ENCODE results near the gene MARS1.
"Not testable (repeated sequence)": the region's sequence is repeated elsewhere in the genome, so short reads cannot be mapped to it uniquely, and the experiment has no call there.

Gene MARS1

DNA sequence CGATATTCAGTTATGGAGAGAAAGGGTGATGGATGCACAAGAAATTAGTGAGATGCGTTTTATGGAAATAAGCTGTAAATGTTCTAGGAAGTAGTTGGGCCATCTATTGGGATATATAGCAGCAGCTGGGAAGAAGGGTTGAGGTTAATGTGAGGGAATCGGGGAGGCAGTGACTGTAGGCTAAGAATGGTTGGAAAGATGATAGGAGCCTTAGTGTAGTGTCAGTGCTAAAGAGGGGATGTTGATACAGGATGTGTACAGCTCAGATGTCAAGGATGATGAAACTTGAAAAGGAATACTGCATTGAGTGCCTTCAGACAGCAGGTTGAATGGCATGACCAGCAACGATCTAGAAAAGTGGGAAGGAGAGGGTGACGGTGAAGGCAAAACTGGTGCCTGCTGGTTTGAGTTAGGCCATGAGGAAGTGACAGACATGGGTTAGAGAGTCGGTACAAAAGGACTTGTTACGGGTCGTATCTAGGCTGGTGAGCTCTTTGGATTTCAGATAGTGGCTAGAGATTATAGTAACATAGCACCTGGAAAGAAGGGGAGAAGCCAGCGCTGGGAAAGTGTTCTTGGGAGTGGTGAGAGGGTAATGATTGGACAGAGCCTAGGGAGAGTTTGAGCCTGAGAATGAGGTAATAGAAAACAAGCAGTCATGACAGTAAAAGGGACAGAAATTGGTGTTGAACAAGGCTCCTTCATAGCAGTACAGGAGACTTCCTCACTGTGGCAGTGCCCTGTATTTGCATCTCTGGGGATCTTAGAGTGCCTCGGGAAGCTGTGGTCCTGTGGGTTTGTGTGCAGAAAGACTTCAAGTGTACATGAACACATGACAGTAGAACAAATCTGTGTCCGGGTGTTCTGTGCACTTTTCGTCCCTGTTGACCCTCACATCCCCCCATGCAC lies 9.6 kb downstream of the MARS1 start:
- DNase-seq, result no peak

DNA sequence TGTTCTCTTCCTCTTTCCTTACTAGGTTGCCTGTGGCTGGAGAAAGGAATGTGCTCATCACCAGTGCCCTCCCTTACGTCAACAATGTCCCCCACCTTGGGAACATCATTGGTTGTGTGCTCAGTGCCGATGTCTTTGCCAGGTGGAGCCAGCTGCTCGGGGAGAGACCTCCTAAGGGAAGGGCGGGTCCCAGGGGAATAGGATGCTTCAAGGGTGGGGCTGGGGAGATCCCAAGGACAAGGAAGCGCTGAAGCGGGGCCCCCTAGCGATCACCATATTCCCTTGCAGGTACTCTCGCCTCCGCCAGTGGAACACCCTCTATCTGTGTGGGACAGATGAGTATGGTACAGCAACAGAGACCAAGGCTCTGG lies 10.2 kb downstream of the MARS1 start:
- no peak for DNase-seq

DNA sequence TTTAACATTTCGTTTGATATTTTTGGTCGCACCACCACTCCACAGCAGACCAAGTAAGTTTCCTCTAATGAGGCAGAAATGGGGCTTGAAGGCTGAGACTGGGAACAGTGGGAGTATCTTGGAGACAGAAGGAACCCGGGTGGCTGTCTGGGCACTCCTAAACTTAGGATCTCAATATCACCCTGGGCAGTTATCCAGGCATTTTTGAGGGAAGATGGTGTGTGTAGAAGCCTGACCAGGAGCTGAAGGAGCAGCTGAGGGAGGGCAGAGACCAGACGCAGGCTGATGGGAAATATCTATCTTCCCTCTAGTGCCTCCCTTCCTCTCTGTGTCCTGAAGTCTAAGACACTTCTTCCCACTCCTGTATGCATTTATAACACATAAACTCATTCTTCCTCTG lies 10.7 kb downstream of the MARS1 start:
- no peak for DNase-seq

DNA sequence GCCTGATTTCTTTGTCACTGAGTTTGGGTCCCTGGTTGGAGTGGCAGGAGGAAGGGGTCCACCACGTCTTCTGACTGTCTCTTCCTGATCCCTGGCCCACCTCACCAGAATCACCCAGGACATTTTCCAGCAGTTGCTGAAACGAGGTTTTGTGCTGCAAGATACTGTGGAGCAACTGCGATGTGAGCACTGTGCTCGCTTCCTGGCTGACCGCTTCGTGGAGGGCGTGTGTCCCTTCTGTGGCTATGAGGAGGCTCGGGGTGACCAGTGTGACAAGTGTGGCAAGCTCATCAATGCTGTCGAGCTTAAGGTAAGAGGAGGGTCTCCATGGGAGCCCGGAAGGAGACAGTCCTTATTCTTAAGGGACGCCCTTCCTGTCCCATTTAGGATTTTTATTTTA lies 12.3 kb downstream of the MARS1 start:
- DNase-seq, result no peak

DNA sequence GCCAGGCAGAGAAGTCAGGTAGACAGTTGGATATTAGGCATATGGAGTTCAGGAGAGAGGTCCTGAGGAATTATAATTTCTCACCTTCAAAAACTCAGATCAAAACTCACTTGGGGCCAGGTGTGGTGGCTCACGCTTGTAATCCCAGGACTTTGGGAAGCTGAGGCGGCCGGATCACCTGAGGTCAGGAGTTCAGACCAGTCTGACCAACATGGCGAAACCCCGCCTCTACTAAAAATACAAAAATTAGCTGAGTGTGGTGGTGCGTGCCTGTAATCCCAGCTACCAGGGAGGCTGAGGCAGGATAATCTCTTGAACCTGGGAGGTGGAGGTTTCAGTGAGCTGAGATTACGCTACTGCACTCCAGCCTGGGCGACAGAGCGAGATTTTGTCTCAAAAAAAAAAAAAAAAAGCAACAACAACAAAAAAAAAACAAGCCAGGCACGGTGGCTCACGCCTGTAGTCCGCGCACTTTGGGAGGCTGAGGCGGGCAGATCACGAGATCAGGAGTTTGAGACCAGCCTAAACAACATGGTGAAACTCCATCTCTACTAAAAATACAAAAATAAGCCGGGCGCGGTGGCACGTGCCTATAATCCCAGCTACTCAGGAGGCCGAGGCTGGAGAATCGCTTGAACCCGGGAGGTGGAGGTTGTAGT lies 14.6 kb downstream of the MARS1 start:
- DNase-seq, result not testable (repeated sequence)

DNA sequence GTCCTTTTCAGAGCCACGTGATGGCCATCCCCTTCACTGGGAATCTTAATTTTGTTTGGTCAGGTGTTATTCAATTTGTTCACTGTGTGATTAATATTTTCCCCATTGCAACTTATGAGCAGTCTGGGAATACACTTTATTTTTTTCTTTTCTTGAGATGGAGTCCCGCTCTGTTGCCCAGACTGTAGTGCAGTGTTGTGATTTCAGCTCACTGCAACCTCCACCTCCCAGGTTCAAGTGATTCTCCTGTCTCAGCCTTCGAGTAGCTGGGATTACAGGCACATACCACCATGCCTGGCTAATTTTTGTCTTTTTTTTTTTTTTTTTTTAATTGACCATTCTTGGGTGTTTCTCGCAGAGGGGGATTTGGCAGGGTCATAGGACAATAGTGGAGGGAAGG lies 18.7 kb downstream of the MARS1 start:
- not testable (repeated sequence) for DNase-seq

DNA sequence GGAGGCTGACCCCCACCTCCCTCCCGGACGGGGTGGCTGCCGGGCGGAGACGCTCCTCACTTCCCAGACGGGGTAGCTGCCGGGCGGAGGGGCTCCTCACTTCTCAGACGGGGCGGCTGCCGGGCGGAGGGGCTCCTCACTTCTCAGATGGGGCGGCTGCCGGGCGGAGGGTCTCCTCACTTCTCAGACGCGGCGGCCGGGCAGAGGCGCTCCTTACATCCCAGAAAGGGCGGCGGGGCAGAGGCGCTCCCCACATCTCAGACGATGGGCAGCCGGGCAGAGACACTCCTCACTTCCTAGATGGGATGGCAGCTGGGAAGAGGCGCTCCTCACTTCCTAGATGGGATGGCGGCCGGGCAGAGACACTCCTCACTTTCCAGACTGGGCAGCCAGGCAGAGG lies 19.9 kb downstream of the MARS1 start:
- not testable (repeated sequence) for DNase-seq

DNA sequence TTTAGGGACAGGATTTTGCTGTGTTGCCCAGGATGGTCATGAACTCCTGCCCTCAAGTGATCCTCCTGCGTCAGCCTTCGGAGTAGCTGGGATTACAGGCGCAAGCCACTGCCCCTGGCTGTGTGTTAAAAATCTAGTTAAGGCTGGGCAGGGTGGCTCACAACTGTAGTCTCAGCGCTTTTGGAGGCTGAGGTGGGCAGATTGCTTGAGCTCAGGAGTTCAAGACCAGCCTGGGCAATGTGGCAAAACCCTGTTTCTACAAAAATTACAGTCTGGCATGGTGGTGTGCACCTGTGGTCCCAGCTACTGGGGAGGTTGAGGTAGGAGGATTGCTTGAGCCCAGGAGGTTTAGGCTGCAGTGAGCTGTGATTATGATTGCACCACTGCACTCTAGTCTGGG lies 23.3 kb downstream of the MARS1 start:
- no peak for DNase-seq

DNA sequence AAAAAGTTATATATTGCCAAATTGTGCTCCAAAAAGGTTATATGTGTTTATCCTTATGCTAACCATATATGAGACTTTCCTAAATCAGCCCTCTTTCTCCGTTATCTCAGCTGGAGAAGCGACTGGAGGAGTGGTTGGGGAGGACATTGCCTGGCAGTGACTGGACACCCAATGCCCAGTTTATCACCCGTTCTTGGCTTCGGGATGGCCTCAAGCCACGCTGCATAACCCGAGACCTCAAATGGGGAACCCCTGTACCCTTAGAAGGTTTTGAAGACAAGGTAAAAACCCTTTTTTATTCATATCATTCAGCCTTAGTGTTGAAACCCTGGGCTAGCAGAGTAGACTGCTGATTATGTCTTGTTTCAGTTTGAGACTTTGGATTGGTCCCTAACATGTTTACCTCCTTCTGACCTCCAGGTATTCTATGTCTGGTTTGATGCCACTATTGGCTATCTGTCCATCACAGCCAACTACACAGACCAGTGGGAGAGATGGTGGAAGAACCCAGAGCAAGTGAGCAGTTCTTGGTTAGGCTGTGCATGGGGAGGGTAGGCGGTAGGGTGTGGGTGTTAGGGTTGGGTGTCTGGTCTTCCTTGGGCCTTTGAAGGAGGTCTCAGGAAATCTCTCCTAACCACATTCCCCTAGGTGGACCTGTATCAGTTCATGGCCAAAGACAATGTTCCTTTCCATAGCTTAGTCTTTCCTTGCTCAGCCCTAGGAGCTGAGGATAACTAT lies 23.9 kb downstream of the MARS1 start:
- DNase-seq, result no peak

DNA sequence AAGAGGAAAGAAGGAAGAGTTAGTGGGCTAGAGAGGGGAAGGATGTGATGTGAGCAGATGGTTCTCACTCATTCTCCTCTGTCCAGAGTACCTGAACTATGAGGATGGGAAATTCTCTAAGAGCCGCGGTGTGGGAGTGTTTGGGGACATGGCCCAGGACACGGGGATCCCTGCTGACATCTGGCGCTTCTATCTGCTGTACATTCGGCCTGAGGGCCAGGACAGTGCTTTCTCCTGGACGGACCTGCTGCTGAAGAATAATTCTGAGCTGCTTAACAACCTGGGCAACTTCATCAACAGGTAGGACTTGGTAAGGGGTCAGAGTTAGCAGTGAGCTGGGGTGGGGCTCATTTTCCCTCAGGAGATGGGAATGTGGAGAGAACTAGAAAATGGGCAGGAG lies 24.8 kb downstream of the MARS1 start:
- no peak for DNase-seq

DNA sequence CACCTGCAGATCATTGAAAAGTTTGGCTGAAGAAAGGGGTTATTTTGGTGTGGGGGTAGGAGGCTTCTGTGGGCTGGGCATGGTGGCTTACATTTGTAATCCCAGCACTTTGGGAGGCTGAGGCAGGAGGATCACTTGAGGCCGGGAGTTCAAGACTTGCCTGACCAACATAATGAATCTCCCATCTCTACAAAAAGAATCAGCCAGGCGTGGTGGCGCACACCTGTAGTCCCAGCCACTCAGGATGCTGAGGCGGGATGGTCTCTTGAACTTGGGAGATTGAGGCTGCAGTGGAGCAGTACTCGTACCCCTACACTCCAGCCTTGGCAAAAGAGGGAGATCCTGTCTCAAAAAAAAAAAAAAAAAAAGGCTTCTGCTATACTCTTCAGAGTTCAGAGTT lies 25.4 kb downstream of the MARS1 start:
- no peak for DNase-seq

DNA sequence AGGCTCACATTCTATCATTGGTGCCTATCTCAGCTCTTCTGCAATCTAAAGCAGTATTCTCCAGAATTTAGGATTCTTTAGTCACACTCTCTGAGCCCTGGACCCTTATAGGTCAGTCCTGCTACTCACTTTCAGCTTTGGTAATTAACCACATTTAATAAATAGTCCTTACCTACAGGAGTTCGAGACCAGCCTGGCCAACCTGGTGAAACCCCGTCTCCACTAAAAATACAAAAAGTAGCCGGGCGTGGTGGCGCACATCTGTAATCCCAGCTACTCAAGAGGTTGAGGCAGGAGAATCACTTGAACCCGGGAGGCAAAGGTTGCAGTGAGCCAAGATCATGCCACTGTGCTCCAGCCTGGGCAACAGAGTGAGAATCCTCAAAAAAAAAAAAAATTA lies 25.8 kb downstream of the MARS1 start:
- DNase-seq, result not testable (repeated sequence)

DNA sequence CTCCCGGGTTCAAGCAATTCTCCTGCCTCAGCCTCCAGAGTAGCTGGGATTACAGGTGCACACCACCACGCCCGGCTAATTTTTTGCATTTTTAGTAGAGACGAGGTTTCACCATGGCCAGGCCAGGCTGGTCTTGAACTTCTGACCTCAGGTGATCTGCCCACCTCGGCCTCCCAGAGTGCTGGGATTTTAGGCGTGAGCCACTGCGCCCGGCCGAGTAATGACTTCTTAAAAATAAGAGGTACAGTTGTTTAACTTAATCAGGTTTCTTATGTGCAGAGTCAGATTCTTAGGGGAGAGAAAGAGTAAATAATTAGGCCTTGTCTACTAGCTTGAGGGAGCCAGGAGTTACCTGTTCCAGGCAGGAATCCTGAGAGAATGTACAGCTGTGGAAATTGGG lies 26.4 kb downstream of the MARS1 start:
- not testable (repeated sequence) for DNase-seq

DNA sequence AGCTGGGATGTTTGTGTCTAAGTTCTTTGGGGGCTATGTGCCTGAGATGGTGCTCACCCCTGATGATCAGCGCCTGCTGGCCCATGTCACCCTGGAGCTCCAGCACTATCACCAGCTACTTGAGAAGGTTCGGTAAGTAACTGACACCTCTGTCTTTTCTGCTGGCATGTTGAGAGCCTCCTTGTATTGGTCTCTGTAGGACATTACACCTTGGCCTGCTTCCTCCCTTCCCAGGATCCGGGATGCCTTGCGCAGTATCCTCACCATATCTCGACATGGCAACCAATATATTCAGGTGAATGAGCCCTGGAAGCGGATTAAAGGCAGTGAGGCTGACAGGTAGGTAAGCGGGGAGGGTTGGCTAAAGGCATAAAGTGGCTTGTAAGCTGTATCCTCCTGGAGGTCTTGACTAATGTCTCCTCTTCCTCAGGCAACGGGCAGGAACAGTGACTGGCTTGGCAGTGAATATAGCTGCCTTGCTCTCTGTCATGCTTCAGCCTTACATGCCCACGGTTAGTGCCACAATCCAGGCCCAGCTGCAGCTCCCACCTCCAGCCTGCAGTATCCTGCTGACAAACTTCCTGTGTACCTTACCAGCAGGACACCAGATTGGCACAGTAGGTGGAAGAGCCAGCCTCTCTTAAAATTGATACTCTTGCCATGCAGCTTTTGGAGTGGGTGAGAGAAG lies 27.0 kb downstream of the MARS1 start:
- DNase-seq, result no peak

DNA sequence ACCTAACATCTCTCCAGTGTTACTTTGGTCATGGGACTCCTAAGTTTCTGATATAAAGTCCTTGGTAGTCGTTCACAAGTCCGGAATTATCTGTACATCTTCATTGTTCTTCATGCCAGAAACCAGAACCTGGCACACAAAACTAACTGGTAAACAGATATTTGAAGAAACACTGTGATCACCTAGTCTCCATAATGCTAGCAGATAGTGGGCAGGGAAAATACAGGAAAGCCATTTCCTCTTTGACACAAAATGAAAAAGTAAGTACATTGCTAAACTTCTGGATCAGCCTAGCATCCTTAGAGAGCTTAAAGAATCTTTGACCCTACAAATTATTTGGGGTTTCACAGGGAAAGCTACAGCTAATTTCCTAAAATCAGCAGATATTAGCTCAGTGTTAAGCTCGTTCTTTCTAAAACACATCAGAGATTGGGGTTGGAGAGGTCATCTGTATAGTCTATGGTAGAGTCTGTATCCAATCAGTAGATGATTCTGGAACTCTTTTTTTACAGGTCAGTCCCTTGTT lies 27.6 kb downstream of the MARS1 start:
- no peak for DNase-seq

DNA sequence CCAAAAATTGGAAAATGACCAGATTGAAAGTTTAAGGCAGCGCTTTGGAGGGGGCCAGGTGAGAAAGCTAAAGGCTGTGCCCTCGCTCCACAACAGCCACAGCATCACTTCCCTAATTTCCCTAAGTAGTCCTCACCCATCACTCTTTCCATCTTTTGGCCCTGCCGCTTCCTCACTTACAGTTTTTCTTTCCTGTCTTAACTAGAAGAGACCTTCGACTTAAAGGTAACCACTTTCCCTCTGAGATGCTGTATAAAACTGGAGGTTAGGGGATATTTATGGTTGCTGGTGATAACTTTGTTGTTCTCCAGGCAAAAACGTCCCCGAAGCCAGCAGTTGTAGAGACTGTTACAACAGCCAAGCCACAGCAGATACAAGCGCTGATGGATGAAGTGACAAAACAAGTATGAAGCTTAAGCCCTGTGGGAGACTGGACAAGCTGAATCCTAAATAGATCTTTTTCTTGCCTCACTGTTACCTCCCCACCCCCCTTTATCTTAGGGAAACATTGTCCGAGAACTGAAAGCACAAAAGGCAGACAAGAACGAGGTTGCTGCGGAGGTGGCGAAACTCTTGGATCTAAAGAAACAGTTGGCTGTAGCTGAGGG lies 28.2 kb downstream of the MARS1 start:
- DNase-seq, result no peak

DNA sequence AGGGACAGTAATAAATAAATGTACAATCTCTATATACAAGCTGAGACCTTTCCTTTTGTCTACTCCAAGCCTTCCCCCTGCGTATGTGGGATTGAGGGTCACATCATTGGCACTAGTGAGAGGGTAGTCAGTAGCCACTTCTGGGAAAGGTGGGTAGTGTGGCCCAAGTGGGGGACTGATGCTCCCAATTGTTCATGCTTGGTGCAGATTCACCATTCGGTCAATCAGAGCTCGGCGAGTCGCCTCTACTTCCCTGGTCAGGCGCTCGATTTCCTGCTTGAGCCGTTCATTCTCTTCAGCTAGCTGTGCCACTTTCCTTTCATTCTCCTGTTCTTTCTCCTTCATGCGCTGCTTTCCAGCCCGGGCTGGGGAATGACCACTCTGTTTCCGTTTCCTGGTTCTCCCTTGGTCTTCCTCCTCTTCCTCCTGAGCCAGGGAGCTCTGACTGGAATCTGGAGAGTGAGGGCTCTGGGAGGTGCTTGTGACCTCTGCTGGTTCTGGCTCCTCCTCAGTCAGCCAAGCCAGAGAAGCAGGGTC lies 28.8 kb downstream of the MARS1 start:
- no peak for DNase-seq

DNA sequence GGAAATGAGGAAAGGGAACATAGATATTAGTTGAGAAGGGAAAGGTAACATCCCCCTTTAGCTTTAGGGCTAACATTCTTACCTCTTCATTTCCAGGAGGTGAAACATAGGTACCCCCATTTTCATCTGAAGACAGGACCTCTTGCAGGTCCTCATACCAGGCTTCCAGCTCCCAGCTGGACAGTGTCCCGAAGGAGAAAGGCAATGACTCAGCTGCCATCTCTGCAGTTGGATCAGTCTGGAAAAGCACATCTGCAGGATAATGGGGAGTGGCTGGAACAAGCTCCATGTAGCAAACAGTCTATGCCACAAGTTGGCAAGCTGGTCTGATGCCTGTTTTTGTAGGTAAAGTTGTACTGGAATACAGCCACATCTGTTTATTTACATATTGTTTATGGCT lies 29.3 kb downstream of the MARS1 start:
- DNase-seq, result no peak

DNA sequence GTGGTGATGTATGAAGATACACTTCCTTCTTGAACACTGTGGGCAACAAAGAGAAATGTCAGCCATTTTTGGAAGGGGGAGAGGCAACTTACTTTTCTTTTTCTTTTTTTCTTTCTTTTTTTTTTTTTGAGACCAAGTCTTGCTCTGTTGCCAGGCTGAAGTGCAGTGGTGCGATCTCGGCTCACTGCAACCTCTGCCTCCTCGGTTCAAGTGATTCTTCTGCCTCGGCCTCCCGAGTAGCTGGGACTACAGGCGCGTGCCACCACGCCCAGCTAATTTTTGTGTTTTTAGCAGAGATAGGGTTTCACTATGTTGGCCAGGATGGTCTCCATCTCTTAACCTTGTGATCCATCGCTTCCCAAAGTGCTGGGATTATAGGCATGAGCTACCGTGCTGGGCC lies 29.9 kb downstream of the MARS1 start:
- not testable (repeated sequence) for DNase-seq

DNA sequence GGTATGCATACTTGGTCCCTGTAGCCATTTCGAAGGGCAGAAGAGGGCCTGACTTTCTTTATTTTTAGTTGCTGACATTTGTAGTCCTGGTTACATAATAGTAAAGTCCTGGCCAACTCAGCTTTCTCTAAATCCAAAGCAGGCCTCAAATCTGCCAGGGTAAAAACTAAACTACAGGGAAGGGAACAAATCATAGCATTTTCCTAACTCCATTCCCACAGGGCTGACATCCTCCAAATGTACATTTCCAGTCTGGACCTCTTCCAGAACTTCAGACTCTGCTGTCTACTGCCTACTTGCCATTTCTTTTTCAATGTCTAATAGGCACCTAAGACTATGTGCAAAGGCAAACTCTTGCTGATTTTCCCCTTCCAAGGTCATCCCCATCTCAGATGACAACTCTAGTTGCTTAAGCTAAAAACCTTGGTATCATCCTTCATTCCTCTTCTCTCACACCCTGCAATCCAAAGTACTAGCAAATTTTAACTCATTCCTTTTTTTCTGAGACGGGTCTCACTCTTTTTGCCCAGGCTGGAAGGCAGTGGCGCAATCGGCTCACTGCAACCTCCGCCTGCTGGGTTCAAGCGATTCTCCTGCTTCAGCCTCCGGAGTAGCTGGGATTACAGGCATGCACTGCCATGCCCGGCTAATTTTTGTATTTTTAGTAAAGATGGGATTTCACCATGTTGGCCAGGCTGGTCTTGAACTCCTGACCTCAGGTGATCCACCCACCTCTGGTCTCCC lies 30.5 kb downstream of the MARS1 start:
- DNase-seq, result no peak

Data from stimulated activated CD4-positive, alpha-beta T cell treated with anti-CD3 and anti-CD28 coated beads, Interleukin-12 subunit alpha, Interleukin-12 subunit beta, amount 100 ng/mL, for 4 hours (primary cell).